Measurements from ENCODE around the gene BCL2.
A peak's percentile ranks its signal among the peaks of the same experiment; 100 is the strongest.
"Not testable (repeated sequence)": the region's sequence is repeated elsewhere in the genome, so short reads cannot be mapped to it uniquely, and the experiment has no call there.

Gene BCL2

GRCh38 chr18:63319383-63320122 lies at the start of gene BCL2:
TSS of gene BCL2 (minus strand) at chr18:63319769.
- no peak for DNase-seq

- DNase-seq, result no peak
Observed at GRCh38 chr18:63368611-63369010, 49.0 kb upstream of the BCL2 start.

GRCh38 chr18:63367053-63367953 lies 47.7 kb upstream of the BCL2 start, which contains the start of gene KDSR:
TSS of gene KDSR (minus strand) at chr18:63367206. CDS start at chr18:63367118, 88 bp downstream.
- DNase-seq, result peak; percentile 77

GRCh38 chr18:63366213-63367052 lies 46.9 kb upstream of the BCL2 start:
- DNase-seq, result no peak

- DNase-seq, result no peak
Observed at GRCh38 chr18:63365876-63366212, 46.3 kb upstream of the BCL2 start.

GRCh38 chr18:63363951-63364350 lies 44.4 kb upstream of the BCL2 start:
- DNase-seq, result no peak

- DNase-seq, result not testable (repeated sequence)
Observed at GRCh38 chr18:63363420-63363819, 43.9 kb upstream of the BCL2 start.

GRCh38 chr18:63356272-63356896 lies 36.8 kb upstream of the BCL2 start:
- DNase-seq, result no peak

- no peak for DNase-seq
Observed at GRCh38 chr18:63350230-63350629, 30.7 kb upstream of the BCL2 start.

- no peak for DNase-seq
Observed at GRCh38 chr18:63348508-63349136, 29.1 kb upstream of the BCL2 start.

GRCh38 chr18:63346480-63347183 lies 27.1 kb upstream of the BCL2 start:
- DNase-seq, result no peak

- DNase-seq, result no peak
Observed at GRCh38 chr18:63346031-63346430, 26.5 kb upstream of the BCL2 start.

GRCh38 chr18:63344918-63345317 lies 25.3 kb upstream of the BCL2 start:
- no peak for DNase-seq

GRCh38 chr18:63344263-63344662 lies 24.7 kb upstream of the BCL2 start:
- no peak for DNase-seq

- no peak for DNase-seq
Observed at GRCh38 chr18:63342206-63342605, 22.6 kb upstream of the BCL2 start.

GRCh38 chr18:63339920-63340484 lies 20.4 kb upstream of the BCL2 start:
- DNase-seq, result no peak

- no peak for DNase-seq
Observed at GRCh38 chr18:63336366-63337099, 17.0 kb upstream of the BCL2 start.

GRCh38 chr18:63331105-63331504 lies 11.5 kb upstream of the BCL2 start:
- DNase-seq, result no peak

- no peak for DNase-seq
Observed at GRCh38 chr18:63329431-63330145, 10.0 kb upstream of the BCL2 start.

GRCh38 chr18:63326011-63326410 lies 6.4 kb upstream of the BCL2 start:
- no peak for DNase-seq

All from NCI-H2029 treated with DMSO at 0.1 percent for 48 hours (cell line).